Stimulated activated CD4-positive, alpha-beta T cell treated with anti-CD3 and anti-CD28 coated beads, TNF-alpha, amount 100 ng/mL, for 1 hour (primary cell): ENCODE data around the gene CNIH2.
"Not testable (repeated sequence)": the region's sequence is repeated elsewhere in the genome, so short reads cannot be mapped to it uniquely, and the experiment has no call there.

Experiments used
- DNase-seq, 3 donors: peaks; one replicate each; pipeline ENCODE4 v3.0.0-alpha.2; 2020; ENCODE audit warnings: low read depth in 3 of 3, low spot score in 1 of 3

The CNIH2 gene

DNA sequence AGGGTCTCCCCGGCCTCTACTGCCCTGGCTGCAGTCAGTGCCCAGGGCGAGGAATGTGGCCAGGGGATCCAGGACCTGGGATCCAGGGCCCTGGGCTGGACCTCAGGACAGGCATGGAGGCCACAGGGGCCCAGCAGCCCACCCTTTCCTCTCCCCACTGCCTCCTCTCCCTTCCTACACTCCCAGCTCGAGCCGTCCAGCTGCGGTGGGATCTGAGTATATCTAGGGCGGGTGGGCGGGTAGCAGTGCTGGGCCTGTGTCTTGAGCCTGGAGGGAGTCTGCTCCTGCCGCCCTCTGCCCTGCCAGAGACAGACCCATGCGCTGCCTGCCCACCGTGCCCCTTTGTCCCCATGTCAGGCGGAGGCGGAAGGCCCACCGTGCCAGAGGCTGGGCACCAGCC lies 1.4 kb upstream of the CNIH2 start:
- DNase-seq: not testable (repeated sequence)

DNA sequence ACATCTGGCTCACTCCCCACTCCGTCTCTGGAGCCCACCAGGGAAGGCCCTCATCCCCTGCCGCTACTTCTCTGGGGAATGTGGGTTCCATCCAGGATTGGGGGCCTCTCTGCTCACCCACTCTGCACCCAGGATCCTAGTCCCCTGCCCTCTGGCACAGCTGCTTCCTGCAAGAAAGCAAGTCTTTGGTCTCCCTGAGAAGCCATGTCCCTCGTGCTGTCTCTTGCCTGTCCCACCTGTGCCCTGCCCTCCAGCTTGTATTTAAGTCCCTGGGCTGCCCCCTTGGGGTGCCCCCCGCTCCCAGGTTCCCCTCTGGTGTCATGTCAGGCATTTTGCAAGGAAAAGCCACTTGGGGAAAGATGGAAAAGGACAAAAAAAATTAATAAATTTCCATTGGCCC lies 911 bp upstream of the CNIH2 start:
- not testable (repeated sequence) for DNase-seq

DNA sequence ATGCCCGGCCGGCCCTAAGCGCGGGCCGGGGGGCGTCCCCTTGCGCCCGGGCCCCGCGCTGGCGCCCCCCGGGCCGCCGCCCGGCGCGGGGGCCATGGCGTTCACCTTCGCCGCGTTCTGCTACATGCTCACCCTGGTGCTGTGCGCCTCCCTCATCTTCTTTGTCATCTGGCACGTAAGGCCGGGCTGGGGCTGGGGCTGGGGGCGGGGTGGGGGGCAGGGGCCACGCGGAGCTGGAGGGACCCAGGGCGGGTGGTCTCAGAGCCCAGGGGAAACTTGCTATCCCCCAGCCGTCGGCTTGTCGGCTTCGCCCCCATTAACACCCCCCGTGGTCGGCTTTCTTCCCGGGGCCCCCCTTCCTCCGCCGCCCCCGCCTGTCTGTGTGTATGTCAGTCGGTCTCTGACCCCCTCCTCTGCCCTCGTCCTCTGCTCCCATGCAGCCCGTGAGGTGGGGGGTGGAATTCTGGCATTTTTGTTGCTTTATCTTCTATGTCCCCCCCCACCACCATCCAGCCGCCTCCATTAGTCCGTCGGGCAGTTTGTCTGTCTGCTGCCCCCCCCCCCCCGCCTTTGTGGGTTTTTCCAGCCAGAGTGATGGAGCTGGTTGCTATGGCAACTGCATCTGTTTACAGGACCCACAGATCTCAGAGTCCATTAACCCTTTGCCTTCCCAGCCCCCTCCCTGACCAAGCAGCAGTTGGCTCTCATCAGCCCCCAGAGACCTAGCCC lies 552 bp downstream of the CNIH2 start:
- DNase-seq: no peak

DNA sequence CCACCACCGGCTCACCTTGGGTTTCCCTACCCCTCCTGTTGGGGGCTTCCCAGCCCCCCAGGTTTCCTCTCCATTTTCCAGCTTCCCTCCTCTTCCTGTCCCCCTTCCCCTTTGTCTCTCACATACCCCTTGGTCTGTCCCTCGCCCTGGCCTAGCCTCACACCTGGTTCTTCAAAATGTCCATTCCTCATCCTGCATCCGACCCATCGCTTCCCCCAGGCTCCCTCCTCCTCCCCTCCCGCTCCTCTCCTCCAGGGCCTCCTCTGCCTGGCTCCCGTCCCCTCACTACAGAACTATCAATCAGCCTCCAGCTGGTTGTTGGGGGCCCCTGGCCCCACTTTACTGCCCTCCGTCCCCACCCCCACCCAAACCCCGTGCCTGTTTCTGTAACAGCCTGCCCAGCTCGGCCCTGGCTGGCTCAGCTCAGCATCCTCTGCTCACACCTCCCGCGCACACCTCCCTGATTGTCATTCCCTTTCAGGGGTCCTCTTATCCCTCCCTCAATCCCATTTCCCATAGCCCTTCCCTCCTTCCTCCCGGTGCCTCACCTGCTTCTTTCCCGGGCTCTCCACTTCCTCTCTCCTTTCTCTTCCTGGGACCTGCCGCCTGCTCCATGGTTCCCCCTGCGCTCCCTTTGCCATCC lies 1.2 kb downstream of the CNIH2 start:
- DNase-seq: no peak

DNA sequence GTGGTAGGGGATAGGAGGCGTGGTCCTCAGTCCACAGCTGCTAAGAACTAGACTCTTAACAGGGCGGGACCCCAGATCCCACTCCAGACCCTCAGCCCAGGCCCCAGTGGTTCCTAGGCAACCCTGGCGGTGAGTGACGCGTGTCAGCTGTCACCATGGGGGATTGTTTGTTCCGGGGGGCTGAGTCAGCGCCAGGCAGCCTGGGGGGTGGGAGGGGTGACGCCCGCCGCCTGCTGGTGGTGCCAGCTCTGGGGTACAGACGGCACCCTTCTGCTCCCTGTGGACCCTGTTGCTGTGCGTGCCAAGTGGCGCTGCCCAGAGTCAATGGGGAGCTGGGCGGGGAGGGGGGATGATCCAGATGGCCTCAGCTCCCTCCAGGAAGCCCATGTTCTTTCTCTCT lies 2.5 kb downstream of the CNIH2 start:
- no peak for DNase-seq

DNA sequence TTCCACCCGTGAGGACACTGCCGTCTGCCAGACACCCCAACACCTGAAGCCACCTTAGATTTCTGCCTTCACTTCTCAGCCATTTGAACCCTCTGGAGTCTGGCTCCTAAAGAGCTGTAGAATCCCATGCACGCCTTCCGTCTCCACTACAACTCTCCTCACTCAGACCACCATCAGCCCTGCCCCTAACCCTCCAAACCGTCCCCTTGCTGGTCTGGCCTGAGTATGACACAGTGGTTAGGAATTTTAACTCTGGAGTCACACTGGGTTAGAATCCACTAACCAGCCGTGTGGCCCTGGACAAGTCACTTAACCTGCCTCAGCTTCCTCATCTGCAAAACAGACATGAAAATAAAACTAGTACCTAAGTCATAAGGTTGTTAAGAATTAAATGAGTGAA lies 3.0 kb downstream of the CNIH2 start:
- no peak for DNase-seq

DNA sequence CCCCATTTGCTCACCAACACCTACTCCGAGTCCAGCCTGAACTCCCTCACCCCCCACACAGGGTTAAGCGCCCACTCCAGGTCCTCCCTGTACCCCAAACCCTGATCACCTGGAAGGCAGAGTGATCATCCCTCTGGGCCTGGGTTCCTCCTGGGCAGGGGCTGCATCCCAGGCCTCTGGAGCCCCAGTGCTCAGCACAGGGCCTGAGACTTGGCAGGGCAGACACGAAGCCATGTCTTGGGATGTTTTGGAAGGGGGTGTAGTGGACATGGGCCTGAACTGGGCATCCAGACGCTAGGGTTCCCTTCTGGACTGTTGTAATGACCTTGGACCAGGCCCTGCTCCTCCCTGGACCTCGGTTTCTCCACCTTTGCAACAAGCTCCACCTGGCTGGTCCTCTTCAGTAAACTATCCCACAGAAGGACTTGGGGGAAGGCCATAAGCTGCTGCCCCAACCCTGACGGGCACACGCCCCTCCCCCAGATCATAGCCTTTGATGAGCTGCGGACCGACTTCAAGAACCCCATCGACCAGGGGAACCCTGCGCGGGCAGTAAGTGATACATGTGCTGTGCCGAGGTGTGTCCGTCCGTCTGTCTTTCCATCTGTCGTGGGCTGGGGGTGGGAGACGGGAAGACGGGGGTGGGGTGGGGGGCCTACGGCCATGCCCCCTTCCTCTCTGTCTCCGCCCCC lies 3.9 kb downstream of the CNIH2 start:
- no peak for DNase-seq

DNA sequence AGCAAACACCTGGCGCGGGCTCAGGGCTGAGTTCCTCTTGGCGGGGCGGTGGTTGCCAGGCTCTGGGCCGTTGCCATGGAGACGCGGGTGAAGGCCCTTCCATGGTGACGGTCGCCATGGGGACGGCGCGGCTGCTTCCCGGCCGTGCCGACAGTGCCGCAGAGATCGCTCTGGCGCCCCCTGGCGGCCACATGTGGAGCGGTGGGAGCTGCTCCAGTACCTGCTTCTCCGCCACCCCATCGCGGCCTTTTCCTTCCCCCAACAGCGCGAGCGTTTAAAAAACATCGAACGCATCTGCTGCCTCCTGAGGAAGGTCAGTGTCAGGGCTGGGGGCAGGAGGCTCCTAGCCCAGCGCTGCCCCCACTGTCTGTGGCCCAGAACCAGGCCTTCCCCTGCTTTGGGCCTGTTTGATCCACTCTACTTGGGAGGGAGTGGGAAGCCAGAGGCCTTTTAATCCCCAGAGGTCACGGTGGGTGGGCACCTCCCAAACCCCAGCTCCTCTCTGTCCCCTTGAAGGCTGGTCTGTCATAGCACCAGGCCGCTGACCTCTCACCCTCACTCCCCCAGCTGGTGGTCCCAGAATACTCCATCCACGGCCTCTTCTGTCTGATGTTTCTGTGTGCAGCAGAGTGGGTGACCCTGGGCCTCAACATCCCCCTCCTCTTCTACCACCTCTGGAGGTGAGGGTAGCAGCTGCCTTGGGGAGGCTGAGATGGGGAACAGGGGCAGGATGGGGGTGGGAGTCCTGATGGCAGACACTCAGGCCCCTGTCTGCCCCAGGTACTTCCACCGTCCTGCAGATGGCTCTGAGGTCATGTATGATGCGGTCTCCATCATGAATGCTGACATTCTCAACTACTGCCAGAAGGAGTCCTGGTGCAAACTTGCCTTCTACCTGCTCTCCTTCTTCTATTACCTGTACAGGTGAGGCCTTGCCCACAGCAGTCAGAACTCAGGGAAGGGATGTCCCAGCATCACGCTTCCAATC lies 4.8 kb downstream of the CNIH2 start:
- DNase-seq: peak; percentile 97 to 100 (median 98)

DNA sequence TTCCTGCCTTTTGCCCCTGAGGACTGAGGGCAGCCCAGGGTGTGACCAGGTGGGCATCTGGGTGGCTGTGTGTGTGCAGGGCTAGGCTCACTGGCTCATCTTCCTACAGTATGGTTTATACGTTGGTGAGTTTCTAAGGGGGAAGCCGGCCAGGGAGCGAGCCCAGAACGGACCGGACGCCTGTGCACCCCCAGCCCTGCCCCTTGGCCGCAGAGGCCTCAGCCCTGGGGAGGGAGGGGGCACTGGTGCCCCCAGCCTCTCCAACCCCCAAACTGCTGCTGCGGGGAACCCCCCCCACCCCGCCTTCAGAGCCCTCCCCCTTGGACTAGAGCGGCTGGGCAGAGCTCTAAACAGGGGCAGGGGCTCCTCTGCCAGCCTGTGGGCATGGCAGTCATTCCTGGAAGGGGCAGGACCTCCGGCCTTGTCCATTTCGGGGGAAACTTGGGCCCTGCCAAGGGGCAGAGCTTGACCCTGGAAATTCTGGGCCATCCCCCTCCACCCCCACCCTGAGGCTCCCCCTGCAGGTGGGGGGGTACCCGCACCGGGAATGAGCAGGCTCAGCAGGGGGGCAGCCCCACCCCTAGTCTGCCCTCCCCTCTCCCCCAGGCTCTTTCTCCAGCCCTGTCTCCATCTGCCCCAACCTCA lies 5.6 kb downstream of the CNIH2 start:
- no peak for DNase-seq

DNA sequence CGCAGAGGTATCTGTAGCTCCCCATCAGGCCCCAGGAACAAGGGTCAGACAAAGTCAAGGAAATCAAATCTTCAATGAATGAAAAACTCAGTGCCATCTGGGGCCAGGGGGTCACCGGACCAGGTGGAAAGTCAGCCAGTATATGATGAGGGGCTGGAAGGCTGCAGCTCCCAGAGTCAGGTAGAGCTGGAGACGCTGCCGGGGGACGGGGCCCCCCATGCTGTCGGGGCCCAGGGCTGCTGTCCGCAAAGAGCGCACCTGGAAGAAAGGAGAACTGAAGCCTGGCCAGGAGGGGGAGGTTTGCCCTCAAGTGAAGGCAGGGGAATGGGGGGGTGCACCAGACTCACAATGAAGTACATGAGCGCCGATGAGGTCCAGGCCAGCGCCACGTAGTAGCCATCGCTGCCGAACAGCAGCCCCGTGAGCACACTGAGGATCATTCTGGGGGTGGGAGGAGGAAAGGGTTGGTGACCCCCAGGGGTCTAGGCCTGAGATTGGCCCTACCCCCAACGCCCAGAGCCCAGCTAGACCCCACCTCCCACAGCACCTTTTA lies 6.6 kb downstream of the CNIH2 start:
- no peak for DNase-seq

DNA sequence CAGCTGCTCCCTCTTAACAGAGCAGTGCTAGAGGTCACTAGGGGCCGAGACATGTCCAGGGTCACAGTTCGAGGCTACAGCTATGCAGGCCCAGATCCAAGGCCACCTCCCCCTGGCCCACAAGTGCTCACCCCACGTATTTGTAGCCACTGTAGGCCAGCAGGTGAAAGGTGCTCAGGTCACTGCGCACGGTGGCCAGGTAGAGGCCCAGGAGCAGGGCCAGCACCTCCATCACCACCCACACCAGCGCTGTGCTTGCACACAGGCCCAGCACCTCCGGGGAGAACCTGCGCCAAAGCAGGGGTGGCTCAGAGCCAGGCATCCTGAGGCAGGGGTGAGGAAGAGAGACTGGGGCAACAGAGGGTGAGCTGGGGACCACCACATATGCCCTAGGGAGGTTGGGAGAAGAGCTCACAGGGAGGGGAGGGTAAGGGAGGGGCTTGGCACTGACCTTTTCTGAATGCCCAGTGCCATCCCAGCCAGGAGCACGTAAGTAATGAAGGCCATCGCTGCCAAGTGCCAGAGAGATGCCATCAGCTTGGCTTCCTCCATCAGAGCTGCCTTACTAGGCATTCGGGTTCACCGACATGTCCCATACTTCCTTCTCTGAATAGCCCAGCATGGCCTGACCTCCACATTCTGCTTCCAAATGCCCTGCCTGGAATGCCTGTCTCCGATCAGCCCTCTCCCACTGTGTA lies 7.4 kb downstream of the CNIH2 start:
- DNase-seq: no peak

DNA sequence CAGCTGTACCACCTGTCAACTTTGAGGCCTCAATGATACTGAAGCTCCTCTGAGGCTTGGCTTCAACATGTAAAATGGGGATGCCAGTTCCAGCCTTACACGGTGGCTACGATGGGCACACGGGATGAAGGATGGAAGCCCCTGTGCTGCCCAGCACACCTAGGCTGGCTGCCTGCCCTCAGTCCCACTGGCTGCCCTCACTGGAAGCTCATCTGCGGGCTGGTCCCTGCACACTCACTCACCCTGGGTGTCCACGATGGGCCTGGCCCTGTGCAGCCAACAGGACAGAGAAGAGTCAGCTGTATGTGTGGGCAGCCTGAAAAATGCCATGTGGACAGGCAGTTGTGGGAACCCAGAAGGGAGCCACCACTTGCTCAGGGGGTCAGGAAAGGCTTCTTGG lies 8.7 kb downstream of the CNIH2 start:
- no peak for DNase-seq

DNA sequence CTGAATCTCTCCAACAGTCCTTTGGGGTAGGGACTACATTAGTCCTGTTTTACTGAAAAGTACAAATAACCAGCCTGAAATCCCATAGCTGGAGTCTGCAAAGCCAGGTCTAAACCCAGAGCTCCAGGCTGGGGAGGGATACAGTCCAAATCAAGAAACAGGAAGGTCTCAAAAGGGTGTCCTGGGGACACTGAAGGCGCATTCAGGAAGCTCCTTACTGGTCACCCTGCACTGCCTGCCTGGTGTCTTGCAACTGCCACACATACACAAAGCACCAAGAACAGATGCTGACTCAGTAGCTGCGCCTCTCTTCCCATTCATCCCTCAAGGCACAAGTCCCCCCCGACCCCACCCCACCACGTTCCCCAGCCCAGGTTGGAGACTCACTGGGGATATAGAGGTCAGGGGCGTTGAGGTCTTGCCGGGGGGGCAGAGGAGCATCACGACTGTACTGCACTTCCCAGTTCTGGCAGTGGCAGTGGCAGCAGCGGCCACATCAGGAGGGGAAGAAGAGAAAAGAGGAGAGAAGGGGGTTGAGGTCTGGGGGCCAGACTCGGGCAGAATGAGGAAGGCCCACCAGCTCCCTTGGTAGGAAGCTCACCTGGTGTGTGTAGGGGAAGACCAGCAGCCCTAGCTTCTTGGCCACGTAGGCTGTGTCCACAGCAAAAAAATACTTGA lies 9.4 kb downstream of the CNIH2 start:
- DNase-seq: no peak

DNA sequence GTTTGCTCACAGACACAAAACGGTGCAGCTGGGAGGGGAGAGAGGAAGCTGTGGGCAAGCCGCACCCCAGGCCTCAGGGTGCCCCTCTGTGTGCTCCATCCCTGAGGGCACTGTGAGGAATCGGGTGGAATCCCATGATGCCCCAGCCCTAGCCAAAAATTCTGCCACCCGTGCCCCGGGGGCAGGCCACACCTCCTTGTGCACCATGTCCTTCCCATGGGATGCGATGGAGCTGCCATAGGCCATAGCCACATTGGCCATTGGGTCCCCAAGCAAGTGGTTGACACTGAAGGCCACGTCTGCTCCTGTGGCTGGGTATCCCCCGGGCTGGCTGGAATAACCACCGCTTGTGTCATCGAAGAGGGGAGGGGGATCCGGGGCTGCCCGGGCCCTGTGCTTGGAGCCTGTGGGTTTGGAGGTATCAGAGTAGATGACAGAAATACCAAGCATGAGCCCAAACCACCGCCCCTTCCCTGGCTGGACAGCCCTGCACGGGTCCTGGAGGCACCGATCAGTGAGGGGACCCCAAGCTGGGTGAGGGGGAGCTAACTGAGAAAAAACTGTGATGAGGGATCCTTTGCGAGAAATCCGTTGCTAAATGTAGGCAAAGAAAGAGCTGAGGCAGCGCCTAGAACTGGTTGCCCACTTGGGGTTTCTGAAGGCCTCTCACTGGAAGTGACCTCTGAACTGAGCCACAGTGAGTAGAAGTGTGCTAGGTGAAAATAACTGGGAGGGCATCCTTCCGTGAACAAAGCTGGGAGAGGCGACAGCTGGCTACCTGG lies 10.1 kb downstream of the CNIH2 start:
- no peak for DNase-seq

DNA sequence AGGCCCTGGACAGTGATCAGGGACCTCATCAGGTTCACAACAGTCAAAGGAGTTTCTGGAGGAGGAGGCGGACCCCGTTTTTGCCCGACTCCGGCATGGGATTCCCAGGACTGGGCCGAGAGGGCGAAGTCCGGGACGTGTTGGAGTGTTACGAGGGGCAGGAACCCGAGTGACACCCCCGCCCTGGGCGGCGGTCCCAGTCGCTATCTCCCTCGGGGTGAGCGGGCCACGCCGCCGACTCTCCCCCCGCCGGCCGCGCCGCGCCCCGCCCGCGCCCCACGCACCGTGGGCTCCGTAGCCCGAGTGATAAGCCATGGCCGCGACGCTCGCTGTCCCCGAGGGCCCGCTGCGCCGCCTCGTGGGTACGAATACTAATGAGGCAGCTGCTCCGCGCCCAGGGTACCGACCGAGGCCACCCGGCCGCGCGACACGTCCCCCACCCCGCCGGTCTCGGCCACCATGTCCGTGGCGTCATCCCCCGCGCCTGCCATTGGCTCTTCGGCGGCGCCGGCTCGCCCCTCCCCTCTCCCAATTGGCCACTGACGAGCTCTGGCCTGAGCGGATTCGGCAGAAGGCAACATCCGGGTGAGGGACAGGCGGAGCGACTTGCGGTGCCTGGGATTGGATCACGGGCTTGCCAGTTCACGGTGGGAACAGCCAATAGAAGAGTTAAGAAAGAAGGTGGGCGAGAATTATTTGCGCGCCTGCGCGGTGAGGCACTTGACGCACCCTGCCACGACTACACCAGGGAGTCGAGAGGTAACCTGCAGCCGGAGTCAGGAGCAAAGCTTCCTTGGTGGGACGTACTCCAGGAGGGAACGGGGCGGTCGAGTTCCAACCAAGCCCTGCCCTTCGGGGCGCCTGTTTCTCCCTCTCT lies 10.9 kb downstream of the CNIH2 start, which contains the start of gene YIF1A:
YIF1A (minus strand) TSS at position 473 of the 877 bp plus-strand sequence; CDS start at position 315, 158 bp downstream.
- DNase-seq: peak; percentile 90 to 97 (median 96)

DNA sequence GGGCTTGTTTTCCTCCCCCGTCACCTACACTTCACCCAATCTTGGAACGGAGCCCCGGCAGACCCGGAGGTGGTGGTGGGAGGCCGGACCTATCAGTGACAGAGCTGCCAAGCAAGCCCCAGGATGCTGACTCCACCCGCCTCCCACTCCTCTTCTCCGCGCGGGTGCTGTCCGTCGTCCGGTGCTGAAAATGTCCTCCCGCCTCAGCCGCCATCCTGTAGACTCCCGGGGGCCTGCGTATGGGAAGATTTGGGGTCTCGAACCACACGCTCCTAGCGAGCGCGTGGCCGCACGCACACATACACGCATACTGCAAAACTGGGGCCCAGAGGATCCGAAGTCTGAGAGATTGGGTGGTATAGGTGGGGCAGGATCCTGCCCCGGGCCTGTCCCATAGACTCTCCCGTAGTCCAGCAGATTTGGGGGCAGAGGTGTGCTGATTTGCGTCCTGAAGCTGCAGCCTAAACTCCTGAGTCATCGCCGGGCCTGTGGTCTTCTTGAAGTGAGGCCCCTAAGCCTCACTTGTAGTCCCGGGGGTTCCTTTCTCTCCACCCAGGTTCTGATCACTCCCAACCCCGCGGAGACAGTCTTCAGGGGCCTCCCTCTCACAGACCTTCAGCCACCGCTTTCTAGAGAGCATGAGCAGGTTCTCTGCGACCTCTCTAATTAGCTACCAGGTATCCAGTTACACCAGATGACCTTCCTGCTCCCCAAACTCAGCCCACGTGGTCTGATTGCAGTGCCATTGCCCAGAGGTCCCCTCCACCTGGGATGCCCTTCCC lies 11.8 kb downstream of the CNIH2 start:
- peak in 2 of 3 donors; percentile 33 to 68 for DNase-seq

DNA sequence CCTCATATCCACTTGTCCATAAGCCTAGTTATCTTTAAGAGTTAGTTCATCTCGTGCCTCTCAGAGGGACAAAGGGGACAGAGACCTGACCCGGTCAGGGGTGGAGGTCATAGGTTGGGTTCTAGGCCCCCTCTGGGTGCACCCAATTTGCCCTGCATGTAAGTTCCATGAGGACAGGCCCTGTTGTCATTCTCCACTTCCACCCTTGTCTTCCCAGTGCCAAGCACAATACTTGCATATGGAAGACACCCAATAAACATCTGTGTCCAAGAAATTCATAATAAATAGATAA lies 12.3 kb downstream of the CNIH2 start:
- no peak for DNase-seq
